Tibial nerve (tissue), 4 donors: ENCODE measurements around the gene TMED3. TPM values are rescaled to one million over a fixed set of nuclear protein-coding genes. Genes with fewer than 3 reads are reported as not detected.

Experiments used
- DNase-seq, 2 donors: peaks; one replicate each; pipeline ENCODE4 v3.0.0-alpha.2; 2019; ENCODE audit warnings: low spot score in 2 of 2
- H3K27ac ChIP-seq, 4 donors: fragments of 200-600 bp; sonication (generic) in 3 of 4; one replicate each; pipeline ENCODE4 v1.5.1; 2017 to 2019; ENCODE audit warnings: mild to moderate bottlenecking in 1 of 4
- H3K27me3 ChIP-seq, 2 donors: fragments of 200-600 bp; sonication (generic) in 1 of 2; one replicate each; pipeline versions ENCODE4 v1.5.1 to v1.6.0; 2017 to 2019
- H3K36me3 ChIP-seq, 3 donors: fragments of 200-600 bp; sonication (generic); one replicate each; pipeline ENCODE4 v1.5.1; 2018 to 2019
- H3K4me1 ChIP-seq, 4 donors: fragments of 200-600 bp; sonication (generic) in 3 of 4; one replicate each; pipeline ENCODE4 v1.5.1; 2017 to 2019
- H3K4me3 ChIP-seq, 4 donors: fragments of 200-600 bp; sonication (generic) in 3 of 4; one replicate each; pipeline ENCODE4 v1.5.1; 2017 to 2019; ENCODE audit warnings: mild to moderate bottlenecking in 1 of 4, moderate library complexity in 1 of 4
- H3K9me3 ChIP-seq, 4 donors: fragments of 200-600 bp; sonication (generic) in 3 of 4; one replicate each; pipeline ENCODE4 v1.5.1; 2017 to 2019
- CTCF ChIP-seq, 5 experiments: fragments of 200-600 bp in 3 of 5; fragments of 450-650 bp in 2 of 5; sonication (generic) in 3 of 5; IDR thresholded peaks; one replicate each; pipeline ENCODE4 v1.5.1; 2016 to 2019; ENCODE audit warnings: antibody characterized with exemption in 5 of 5, mild to moderate bottlenecking in 3 of 5, moderate library complexity in 2 of 5
- EP300 ChIP-seq, 2 donors: sonication (generic); formaldehyde crosslinking; IDR thresholded peaks; one replicate each; pipeline ENCODE4 v1.6.1; 2017; ENCODE audit warnings: antibody characterized with exemption in 2 of 2, mild to moderate bottlenecking in 1 of 2
- POLR2A ChIP-seq, 2 donors: fragments of 450-650 bp; IDR thresholded peaks; one replicate each; pipeline ENCODE4 v1.6.1; 2017; ENCODE audit warnings: antibody characterized with exemption in 2 of 2, mild to moderate bottlenecking in 2 of 2, moderate library complexity in 2 of 2
- WGBS, 2 donors: methylation state at CpG; one replicate each; pipeline ENCODE4 v1.1.5; 2018; 5-methylcytosine and 5-hydroxymethylcytosine counted together
- total RNA-seq, 4 donors: library from RNA; depleted of rRNA; stranded (reverse); fragments of >200 nt; gene quantifications; one replicate each; pipeline ENCODE4 v1.1.0, GENCODE V29; 2016

The TMED3 gene
- total RNA-seq, 4 donors from 2014 or later: 18.0 to 26.3 (median 23.4) TPM

- Histone ChIP-seq H3K4me1 (no peaks in the 10 kb centered on the region), H3K27ac (no peak overlapping the region), H3K36me3 (peaks cover 0 to 30% (median 0%) of the 10 kb centered on the region in 3 donors), H3K9me3 (peaks cover 0 to 12% (median 0%) of the 10 kb centered on the region in 4 donors), H3K27me3 (no peaks in the 10 kb centered on the region), H3K4me3 (no peak overlapping the region)
- TF ChIP-seq EP300 (IDR thresholded peaks at IDR 0.05): no peak
- no peak for TF ChIP-seq CTCF (IDR thresholded peaks at IDR 0.05)
- WGBS, 2 donors: 72 to 74% methylated on average over 2 of the region's 2 CpGs
- no peak for DNase-seq
Measured at GRCh38 chr15:79329171-79329611, 18.3 kb downstream of the TMED3 start.

DNA sequence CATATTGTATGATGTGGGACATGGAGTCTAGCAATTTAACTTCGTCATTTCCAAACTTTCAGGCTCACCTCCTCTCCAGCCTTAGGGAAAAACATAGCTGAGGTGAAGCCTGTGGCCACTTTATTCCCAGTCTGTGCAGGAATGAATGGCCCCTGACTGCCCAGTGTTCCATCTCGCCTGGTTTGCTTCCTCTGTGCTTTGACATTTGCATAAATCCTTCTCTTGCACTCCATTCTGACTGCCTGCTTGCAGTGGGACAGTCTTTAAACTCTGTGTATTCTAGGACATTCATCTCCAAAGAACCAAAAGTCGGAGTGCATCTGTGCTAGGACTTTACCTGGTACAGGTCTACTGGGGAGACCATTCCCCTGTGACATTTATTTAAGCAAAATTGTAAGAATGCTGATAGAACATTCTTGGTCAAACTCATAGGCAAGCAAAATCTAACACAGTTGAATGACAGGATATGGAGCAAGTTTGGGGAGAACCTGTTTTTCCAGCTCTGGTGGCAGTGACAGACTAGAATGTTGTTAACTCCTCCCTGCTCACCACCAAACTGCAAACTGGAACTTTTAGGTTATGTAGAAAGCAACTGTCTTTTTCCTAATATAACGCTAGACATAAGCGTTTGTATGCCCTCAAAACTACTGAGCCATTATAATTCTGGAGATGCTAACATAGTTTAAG lies 22.1 kb downstream of the TMED3 start:
- Histone ChIP-seq H3K27ac (no peak overlapping the region), H3K9me3 (peaks cover 0 to 12% (median 0%) of the 10 kb centered on the region in 4 donors), H3K4me1 (no peaks in the 10 kb centered on the region), H3K36me3 (peaks cover 0 to 5% (median 0%) of the 10 kb centered on the region in 3 donors), H3K27me3 (no peaks in the 10 kb centered on the region), H3K4me3 (no peak overlapping the region)
- no peak for DNase-seq
- WGBS, 2 donors: 89 to 91% methylated on average over 5 of the region's 5 CpGs
- TF ChIP-seq CTCF (IDR thresholded peaks at IDR 0.05) (no peak), EP300 (IDR thresholded peaks at IDR 0.05) (no peak), POLR2A (IDR thresholded peaks at IDR 0.05) (no peak)

DNA sequence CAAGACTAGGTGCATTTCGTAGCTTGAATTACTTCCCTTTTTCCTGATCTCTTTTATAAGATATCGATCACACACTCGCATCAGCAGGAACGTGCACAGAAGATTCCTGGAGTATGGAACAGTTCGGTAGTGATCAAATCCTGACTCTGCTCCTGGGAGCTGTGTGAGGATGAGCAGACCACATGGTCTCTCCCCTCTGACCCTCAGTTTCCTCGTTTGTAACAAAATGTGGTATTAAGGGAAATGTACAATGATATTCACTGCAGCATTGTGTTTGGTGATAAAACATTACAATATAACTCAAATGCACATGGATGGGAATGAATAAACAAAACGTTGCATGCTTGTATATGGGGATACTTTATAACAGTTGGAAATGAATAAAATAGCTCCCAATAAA lies 26.7 kb downstream of the TMED3 start:
- no peak for TF ChIP-seq EP300 (IDR thresholded peaks at IDR 0.05)
- no peak for TF ChIP-seq CTCF (IDR thresholded peaks at IDR 0.05)
- TF ChIP-seq POLR2A (IDR thresholded peaks at IDR 0.05): no peak
- H3K4me1 ChIP-seq: no peaks in the 10 kb centered on the region
- no peaks in the 10 kb centered on the region for H3K36me3 ChIP-seq
- H3K27me3 ChIP-seq: no peaks in the 10 kb centered on the region
- no peak for DNase-seq
- no peak overlapping the region for H3K27ac ChIP-seq
- no peak overlapping the region for H3K4me3 ChIP-seq
- no peaks in the 10 kb centered on the region for H3K9me3 ChIP-seq
- WGBS, 2 donors: 60 to 65% methylated on average over 7 of the region's 7 CpGs

DNA sequence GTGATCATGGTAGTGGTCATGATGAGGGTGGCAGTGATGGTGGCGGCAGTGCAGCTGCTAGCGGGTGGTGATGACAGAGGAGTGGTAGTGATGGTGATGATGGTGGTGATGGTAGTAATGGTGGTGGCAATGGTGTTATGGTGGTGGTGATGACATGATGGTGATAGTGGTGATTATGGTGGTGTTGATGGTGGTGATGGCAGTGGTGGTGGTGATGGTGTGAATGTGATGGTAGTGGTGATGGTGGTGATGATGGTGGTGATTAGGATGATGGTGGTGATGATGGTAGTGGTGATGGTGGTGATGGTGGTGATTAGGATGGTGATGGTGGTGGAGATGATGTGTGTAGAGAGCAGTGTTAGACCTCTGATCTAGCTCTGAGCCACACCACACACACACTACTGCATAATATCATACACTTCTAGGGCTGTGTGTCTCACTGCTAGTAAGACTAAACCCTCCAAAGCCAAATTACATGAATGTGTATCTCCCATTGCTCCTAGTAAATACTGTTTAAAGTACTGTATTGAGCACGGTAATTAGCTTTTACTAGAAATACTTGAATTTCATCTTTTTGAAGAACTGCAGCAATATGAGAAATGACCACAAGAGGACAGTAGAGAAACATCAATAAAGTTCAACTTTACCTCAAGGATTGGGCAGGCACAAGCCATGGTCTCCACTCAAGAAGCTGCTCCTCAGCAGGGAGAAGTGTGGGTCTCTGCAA lies 28.8 kb downstream of the TMED3 start:
- Histone ChIP-seq H3K27me3 (no peaks in the 10 kb centered on the region), H3K9me3 (no peaks in the 10 kb centered on the region), H3K4me3 (no peak overlapping the region), H3K36me3 (no peaks in the 10 kb centered on the region), H3K27ac (no peak overlapping the region), H3K4me1 (no peaks in the 10 kb centered on the region)
- TF ChIP-seq CTCF (IDR thresholded peaks at IDR 0.05): peak; percentile 29 to 73 (median 50)
- no peak for TF ChIP-seq POLR2A (IDR thresholded peaks at IDR 0.05)
- WGBS, 2 donors: 74 to 77% methylated on average over 3 of the region's 3 CpGs
- no peak for DNase-seq

DNA sequence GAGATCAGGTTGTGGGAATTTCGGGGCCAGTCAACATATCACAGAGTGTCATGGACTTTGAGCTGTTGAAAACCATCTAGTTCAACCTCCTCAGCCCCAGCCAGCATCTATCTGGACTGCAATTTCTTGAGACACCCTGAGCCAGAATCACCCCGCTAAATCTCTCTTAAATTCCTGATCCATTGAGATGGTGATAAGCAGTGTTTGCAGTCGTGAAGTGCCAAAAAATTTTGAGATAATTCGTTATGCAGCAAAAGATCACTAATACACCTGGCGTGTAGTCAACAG lies 29.3 kb downstream of the TMED3 start:
- 76 to 78% methylated on average over 5 of the region's 5 CpGs for WGBS, 2 donors
- H3K36me3 ChIP-seq: no peaks in the 10 kb centered on the region
- H3K4me3 ChIP-seq: no peak overlapping the region
- H3K27ac ChIP-seq: no peak overlapping the region
- no peaks in the 10 kb centered on the region for H3K4me1 ChIP-seq
- H3K9me3 ChIP-seq: no peaks in the 10 kb centered on the region
- no peaks in the 10 kb centered on the region for H3K27me3 ChIP-seq
- TF ChIP-seq EP300 (IDR thresholded peaks at IDR 0.05) (no peak), CTCF (IDR thresholded peaks at IDR 0.05) (peak in 1 of 5 experiments; percentile 0)
- DNase-seq: no peak
